T follicular helper cell (primary cell): ENCODE measurements around the gene CFAP92.
"Not testable (repeated sequence)": the region's sequence is repeated elsewhere in the genome, so short reads cannot be mapped to it uniquely, and the experiment has no call there.

Experiments
- DNase-seq: peaks from one replicate; pipeline ENCODE4 v3.0.0-alpha.2; 2020; ENCODE audit warnings: low read depth

The CFAP92 gene

DNA sequence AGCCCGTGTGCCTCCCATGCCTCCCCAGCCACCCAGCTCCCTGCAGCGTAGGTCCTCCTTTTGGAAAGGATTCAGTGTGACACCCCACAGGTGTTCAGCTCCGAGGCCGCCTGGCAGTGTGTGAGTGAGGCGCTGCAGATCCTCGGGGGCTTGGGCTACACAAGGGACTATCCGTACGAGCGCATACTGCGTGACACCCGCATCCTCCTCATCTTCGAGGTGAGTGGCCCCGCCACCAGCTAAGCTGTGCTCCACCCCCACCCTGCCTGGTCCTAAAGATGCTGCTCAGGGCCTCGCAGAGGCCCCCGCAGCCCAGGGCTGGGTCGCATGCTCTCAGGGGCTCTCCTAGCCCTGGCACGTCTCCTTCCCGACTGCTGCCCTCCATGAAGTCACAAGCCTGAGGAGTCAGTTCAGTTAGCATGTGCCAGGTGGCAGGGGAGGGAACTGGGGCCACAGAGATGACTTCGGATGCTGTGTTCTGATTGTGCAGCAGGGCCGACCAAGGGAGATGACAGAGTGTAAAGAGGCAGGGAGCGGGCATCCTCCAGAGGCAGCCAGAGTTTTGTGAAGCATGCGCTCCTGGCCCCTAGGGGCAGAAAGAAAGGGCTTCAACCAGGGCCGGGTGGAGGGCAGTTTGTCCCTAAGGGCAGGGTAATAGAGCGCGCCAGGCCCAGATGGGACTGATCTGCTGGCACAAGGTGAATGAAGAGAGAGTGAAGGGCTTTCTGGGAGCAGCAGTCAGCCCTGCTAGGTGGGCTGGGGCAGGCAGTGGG, 87.7 kb downstream of the CFAP92 start:
- DNase-seq: no peak

DNA sequence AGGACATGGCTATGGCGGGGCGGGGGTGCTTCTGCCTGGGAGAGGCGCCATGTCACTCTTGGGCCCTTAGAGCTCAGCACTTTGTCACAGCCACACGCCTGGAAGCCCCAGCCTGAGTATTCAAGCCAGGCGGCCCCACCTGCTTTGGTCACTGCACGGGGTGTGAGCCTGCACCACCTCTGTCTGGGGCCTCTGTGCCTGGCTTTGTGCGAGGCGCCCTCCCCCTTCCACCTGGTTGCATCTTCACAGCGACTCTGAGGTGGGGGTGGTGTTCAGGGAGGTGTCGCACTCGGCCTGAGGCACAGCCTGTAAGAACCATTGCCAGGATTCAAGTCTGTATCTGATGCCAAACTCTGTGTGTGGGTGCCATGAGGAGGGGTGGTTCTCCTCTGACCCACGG, 90.4 kb downstream of the CFAP92 start:
- DNase-seq: no peak

DNA sequence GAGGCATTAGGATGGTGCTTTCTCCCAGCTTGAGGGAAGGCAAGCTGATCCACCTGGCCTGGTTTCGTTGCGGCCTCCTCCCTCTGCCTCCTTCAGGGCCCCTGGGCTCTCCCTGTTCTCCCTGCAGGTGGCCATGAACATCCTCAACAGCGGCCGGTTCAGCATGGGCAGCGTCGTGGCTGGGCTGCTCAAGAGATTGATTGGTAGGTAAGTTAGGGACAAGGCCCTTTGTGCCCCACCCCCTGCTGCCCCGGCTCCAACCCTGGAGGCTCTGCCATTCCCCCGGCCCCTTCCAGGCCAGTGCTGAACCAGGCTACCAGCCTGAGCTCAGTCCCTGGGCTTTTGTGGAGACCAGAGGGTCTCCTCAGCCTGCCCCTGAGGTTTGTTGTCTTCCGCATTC, 91.5 kb downstream of the CFAP92 start:
- DNase-seq: no peak

DNA sequence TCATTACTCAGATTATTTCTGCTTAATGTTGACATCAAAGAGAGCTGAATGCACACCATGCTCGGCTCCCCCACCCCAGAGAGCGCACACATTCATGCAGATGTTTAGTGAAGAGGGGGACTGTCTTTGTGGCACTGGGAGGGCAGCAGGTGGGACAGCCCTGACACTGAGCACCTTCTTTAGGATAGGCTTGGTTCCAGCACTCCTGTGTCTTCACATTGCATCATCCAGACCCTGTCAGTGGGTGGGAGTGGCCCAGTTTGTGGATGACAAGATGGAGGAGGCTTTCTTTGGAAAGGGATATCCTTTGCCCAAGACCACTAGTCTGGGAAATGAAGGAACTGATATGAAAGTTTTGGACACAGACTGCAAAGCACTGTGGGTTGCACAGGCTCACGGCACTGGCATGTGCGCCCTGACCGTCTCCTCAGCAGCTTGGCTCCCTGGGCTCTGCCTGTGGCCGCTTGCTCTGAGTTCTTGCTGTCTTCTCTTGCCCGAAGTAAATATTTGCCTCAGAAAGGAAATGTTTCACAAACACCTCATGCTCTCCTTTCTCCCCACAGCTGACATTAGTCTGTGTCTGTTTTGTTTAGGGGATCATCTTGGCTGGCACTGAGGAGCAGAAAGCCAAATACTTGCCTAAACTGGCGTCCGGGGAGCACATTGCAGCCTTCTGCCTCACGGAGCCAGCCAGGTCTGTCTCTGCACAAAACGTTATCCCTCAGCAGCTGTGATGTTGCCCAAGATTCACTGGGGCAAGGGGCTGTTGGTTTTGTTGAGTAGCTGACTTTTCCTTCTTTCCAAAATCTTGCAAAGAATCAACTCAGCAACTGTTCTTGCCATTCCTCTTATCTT, 97.8 kb downstream of the CFAP92 start:
- no peak for DNase-seq

DNA sequence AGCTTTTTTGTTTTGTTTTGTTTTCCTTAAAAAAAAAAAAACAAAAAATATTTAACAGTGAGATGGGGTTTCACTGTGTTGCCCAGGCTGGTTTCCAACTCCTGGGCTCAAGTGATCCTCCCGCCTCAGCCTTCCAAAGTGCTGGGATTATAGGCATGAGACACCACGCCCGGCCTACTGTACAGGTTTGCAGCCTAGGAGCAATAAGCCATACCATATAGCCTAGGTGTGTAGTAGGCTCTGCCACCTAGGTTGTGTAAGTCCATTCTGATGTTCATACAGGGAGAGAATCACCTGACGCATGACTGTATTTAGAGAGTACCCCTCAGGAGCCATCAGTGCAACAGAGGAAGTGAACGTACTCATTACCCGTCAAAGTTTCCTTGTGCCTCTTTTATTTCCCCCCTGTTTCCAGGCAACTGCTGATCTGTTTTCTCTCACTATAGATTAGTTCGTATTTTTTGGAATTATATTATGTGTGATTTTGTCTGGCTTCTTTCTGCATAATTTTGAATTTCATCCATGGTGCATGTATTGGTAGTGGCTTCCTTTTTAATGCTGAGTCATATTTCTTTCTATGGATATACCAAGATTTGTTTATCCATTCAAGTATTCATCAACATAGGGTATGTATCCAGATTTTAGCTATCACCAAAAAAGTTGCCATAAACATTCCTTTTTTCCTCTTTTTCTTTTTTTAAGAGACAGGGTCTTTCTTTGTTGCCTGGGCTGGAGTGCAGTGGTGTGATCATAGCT, 104.6 kb downstream of the CFAP92 start:
- DNase-seq: no peak

DNA sequence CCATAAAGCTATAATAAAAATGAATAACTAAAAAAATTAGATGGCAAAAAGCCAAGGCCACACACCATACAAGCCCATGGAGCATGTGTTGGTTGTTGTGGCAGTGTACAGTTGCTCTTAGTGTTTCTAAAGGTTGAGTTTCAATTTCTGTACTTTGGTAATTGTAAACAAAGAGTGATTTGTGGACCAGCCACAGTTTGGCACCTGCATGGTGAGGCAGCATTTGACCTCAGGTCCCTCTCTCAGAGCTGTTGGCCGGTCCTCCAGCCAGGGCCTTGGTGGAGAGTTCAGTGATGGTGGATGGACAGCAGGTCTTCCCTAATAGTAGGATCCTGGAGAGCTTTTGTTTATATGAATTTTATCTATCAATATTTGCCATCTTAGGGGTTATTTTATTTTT, 108.9 kb downstream of the CFAP92 start:
- no peak for DNase-seq

DNA sequence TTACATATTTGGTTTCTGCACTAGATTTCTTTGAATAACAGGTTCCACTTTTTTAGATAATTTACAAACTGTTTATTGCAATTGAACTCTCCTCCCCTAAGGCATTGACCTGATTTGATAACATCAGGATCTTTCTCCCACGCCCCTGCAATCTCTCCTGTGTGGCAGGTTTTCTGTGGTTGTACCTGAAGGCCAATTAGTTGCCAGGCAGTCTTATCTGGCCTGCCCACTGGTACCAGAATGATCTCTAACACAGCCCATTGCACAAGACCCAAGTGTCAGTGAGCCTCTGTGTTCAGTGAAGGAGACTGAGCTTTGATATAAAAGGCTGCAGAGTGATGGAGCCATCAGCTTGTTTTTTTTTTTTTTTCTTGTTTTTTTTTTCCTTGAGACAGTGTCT, 111.2 kb downstream of the CFAP92 start:
- DNase-seq: no peak

DNA sequence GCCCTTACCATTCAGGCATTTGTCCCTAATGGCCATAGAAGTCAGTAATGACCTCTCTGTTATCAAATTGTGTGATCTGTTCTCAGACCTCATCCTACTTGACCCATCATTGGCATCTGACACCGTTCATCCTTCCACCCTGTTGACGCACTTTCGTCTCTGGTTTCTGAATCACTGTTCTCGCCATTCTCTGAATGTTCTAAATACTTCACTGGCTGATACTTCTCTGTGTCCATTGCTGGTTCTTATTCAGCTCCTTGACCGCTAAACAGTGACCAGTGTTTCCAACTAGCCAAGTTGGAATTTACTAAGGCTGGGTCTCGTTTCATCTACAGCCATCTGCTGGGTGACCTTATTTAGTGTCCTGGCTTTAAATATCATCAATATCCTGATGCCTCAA, 112.3 kb downstream of the CFAP92 start:
- DNase-seq: no peak

DNA sequence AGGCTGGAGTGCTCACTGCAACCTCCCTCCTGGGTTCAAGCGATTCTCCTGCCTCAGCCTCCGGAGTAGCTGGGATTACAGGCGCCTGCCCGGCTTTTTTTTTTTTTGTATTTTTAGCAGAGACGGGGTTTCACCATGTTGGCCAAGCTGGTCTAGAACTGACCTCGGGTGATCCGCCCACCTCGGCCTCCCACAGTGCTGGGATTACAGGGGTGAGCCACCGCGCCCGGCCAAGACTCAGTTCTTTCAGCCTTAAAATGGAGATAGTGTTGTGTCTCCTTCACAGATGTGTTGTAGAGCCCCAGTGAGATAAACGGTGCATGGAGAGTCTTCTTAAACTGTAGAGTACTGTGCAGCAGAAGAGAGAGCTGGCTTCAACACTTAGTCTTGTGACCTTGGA, 113.4 kb downstream of the CFAP92 start:
- not testable (repeated sequence) for DNase-seq

DNA sequence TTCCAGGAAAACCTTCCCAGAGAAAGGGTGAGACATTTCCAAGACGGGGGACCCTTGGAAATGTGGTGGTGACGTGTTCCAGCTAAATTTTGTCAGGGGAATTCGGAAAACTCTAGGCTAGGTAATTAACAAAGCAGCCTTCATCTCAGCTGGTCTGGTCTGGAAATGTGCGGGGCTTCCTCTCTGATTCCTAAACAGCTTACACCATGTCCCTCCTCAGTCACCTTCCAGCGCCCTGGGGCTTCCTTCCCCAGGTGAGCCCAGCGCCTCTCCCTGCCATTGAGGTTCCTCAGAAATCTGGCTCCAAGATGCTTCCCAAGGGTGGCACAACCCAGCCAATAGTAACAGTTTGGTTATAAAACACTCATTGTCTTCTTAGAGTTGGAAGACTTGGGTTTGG, 113.9 kb downstream of the CFAP92 start:
- DNase-seq: no peak

DNA sequence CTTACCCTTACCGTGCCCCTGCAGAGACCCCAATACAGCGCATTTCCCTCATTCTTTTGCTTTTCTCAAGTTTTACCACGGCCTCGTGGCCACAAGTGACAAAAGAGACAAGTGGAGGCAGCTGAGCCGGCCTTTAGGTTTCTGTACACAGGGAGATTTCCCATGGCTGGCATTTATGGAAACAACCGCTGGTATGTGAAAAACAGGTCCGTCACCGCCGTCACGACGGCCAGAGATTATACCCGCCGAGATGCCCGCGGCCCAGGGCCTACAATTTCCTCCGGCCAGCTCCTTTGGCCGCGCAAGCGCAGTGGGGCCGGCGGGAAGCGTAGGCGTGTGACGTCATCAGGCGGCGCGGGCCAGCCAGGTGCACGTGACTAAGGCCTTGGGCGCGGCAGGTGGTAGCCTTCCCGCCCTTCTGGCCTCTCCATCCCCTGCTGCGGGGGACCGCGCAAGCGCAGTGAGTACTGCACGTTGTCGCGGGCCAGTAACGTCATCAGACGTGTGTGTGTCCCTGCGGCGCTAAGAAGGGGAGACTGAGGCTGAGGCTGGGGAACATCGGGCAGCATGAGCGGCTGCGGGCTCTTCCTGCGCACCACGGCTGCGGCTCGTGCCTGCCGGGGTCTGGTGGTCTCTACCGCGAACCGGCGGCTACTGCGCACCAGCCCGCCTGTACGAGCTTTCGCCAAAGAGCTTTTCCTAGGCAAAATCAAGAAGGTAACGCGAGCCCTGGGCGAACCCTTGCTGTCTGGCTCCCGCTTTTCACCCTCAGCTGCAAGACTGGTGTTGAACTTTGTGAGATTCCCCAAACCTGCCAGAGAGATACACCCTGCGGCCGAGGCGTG, 114.5 kb downstream of the CFAP92 start, which contains the start of gene ACAD9:
Gene ACAD9, plus strand, starts transcription at position 496 of the 845 bp plus-strand sequence. Its CDS starts 72 bp downstream, at position 568.
- peak; percentile 94 for DNase-seq

DNA sequence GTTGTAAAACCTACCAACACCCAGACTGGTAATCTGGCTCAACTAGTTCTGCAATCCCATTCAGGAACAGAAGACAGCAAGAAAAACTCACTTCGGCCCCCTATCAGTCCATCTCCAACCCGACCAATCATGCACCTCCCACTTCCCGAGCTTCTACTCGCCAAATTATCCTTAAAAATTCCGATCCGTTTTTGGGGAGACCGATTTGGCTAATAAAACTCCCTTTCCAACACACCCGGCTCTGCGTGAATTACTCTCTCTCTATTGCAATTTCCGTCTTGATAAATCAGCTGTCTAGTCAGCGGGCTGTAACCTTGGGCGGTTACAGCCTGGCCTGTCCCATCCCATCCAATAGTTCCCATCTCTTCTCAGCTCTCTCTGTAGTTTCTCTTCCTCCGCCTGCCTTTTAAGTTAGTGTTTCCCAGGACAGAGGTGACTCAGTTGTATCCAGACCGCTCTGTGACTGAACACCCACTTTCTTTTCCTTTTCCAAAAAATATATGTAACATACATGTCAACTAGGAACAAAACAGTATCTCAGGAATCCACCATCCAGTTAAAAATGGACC, 115.2 kb downstream of the CFAP92 start:
- no peak for DNase-seq

DNA sequence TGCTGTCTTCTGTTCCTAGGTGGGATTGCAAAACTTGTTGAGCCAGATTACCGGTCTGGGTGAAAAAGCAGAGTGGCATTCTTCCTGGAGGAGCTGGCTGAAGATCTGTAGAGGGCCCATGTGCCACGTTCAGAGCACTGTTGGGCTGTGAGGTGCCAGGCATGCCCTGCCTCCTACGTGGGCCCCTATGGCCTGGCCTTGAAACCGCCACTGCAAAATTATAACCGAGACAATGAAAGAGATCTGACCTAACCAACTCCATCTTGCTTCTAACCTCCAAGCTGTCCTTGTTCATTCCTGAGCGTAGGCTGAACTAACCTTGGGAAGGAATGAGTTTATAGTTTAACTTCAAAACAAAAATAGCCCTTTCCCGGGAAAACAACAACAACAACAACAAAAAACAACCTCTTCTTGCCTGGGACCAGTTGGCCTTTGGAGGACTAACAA, 115.8 kb downstream of the CFAP92 start:
- no peak for DNase-seq

DNA sequence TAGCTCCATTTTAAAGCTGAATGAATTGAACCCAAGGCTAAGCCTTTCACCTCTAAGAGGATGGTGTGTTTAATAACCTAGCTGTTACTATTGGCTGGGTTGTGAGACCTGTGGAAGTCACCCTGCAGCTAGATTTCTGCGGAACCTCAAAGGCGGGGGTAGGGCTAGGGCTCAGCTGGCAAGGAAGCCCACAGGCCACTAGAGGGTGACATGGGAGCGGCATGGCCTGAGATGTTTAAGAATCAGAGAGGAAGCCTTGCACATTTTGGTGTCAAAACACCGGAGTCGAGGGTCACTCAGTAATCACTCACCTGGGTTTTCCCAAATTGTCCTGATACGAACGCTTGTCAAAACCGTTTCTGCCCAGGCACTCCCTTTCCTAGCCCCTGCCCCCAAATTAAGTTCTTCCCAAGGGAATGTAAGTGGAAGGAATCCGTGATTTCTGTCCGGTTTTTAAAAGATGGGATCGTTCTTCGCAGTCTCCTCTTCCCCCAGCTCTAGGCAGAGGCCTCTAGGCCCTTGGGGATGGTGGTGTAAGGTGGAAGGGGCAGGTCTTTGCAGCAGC, 118.2 kb downstream of the CFAP92 start:
- peak; percentile 42 for DNase-seq

DNA sequence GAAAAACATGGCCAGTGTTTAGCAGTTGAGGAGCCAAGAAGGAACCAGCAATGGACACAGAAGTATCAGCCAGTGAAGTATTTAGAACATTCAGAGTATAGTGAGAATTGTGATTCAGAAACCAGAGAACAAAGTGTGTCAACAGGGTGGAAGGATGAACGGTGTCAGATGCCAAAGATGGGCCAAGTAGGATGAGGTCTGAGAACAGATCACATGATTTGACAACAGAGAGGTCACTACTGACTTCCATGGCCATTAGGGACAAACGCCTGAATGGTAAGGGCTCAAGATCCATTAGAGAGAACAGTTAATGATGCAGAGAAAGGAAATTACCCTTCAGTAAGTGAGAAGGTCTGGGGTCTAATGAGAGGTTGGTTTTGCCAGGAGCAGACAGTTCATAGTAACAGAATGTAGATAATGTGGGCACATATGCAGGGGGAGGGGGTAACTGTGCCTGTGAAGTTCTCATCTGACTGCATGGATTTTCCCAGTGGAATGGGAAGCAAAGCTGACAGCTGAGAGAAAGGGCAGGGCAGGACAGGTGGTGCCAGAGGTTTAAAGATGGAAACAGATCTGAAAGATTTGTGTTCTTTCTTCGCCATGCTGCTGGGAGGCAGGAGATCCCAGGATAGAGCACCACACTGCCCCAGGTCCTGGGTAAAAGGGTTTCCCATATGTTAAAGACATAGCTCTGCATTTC, 119.2 kb downstream of the CFAP92 start:
- no peak for DNase-seq

DNA sequence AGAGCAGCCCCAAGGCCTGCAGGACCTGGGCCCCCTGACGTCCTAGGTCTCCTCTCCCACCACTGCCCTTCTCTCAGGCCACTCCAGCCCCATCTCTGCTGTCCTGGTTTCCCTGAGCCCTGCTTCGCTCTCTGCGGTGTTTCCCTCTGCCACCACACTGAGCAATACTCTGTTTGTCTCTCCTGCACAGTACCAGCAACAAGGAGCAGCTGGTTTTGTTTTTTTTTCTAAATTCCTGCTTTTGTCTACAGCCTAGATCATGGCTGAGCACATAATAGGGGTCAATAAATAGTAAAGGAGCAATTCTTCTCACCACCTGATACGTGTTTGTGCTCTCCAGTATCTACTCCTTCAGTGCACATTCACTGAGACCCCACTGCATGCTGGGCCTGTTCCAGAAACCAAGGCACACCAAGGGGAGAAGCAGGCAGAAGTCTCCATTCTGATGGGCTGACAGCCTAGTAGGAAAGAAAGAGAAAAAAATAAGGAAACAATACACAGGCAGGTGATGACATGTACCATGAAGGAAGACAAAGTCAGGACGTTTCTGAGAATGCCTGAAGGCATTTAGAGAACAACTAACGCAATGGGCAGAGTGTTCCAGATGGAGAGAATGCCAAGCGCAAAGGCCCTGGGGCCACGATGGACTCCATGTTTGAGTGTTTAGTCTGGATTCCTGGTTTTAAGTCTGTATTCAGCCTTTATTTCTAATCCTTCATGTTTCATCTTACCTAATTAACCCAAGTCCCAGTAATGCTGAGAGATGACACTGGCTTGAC, 120.4 kb downstream of the CFAP92 start:
- DNase-seq: no peak

DNA sequence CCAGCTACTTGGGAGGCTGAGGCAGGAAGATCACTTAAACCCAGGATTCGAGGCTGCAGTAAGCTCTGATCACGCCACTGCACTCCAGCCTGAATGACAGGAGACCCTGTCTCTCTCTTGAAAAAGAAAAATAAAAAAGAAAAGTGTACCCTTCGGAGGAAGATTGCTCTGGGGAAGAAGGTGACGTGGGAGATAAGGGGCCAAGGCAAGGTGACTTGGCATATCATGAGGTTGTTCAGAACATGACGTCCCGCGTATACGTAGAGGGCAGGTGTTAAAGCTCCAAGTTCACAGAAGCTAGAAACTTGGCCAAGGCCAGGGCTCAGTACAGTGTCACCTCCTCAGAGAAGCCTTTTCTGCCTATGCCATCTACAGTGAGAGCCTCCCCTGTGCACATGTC, 121.1 kb downstream of the CFAP92 start:
- no peak for DNase-seq

DNA sequence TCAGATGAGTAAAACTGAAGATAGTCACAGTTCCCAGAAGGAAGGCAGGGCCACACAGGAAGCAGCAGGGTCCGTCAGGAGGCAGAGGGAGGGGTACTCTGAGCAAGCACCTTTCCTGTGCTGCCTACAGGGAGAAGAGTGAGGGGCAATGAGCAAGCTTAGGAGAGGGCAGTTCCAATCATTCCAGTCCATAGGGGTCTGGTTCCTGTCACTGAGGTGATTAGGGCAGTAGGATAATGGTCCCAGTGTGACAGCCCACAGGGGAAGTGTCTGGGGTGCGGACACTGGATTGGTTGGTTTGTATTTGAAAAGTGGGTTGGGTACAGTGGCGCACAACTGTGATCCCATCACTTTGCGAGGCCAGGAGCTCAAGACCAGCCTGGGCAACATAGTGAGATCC, 121.6 kb downstream of the CFAP92 start:
- DNase-seq: no peak

DNA sequence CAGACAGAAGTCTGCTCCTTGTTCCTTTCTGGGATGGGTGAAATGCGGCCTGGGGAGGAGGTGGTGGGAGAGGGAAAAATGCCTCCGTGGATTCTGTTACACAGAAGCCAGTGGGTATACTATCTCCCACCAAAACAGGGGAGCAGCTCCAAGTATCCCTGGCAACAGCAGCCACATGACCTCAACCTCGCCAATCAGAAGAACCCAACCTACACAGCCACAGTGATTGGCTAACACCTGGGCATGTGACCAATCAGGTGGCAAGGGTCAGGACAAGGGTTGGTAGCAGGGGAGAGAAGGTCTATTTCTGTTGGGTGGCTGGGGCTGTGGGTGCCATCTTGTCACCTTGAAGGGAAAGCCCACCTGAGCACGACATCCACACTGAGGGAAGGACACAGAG, 123.5 kb downstream of the CFAP92 start:
- no peak for DNase-seq
